Dedifferentiated amniotic fluid mesenchymal stem cell (primary cell): ENCODE data around the gene TMED8.

Experiments used
- DNase-seq: peaks from one replicate; pipeline ENCODE4 v3.0.0-alpha.2; 2016; ENCODE audit errors: extremely low spot score

TMED8 gene

DNA sequence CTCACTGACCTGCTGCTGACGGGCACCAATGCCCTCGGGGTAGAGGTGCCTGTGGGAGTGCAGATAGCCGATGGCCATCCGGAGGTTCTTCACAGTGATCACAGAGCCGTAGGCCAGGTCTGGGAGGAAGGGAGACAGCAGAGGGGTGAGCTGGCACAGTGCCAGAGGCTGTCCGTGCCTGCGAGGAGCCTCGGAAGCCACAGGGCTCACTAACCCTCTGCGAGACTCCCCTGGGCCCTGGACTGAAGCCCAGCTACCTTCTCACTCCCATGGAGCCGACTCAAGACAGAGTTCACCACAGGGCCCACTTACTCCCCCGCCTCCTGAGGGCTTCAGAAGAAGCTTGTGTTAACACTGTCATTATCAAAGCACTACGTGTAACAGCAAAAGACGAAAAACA, 80.7 kb downstream of the TMED8 start:
- DNase-seq: no peak

DNA sequence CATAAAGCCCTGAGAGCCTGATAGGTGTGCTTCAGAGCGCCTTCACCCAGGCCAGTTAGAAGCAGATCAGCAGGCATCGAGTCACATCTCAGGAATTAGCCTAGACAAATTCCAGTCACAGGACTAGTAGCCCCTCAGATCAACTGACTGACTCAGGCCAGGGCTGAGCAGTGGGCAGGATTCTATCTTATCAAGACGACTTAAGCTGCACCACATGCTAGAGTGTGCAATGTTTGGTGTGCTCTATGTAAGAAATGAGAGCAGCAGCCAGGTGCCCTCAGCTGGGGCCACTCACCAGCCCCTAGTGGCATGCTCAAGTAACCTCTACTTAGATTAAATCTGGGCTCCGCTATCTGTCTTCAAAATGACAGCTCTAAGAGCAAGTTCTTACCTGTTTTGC, 86.2 kb downstream of the TMED8 start:
- DNase-seq: no peak

DNA sequence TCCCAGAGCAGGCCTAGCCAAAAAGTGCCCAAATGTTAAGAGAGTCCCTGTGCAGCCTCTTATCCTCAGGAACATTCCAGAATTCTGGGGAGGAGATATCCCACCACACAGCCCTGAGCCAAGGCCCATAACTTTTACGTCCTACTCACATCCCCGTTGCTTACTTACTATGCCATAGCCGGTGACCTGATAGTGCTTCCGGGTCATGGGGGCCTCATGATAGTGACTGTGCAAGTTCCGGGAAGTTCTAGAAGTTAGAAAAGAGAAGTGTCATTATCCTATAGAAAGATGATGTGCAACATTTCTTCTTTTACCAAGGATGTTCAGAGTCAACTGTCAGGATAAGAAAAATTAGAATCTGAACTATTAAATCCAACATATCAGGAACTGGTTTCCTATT, 90.3 kb downstream of the TMED8 start:
- no peak for DNase-seq
